ENCODE results near the gene TFF2.

TFF2 gene

GRCh38 chr21:42366292-42367010 lies 15.7 kb upstream of the TFF2 start, which contains the start of gene TFF1:
Gene TFF1, minus strand, starts transcription at chr21:42366535. Its CDS starts 40 bp downstream, at chr21:42366495.
- no peak for DNase-seq (ENCODE audit: low spot score)

GRCh38 chr21:42365770-42366169 lies 15.0 kb upstream of the TFF2 start:
- DNase-seq (ENCODE audit: low spot score) = no peak

- DNase-seq (ENCODE audit: low spot score) = no peak
These were observed 13.6 kb upstream of the TFF2 start for GRCh38 chr21:42364304-42364865.

GRCh38 chr21:42363312-42363711 lies 12.5 kb upstream of the TFF2 start:
- DNase-seq (ENCODE audit: low spot score) = no peak

GRCh38 chr21:42362700-42363099 lies 11.9 kb upstream of the TFF2 start:
- DNase-seq (ENCODE audit: low spot score) = no peak

- DNase-seq (ENCODE audit: low spot score) = no peak
These were observed 11.4 kb upstream of the TFF2 start for GRCh38 chr21:42362198-42362597.

GRCh38 chr21:42361286-42361685 lies 10.5 kb upstream of the TFF2 start:
- DNase-seq (ENCODE audit: low spot score) = no peak

GRCh38 chr21:42360317-42360716 lies 9.5 kb upstream of the TFF2 start:
- no peak for DNase-seq (ENCODE audit: low spot score)

- no peak for DNase-seq (ENCODE audit: low spot score)
These were observed 8.1 kb upstream of the TFF2 start for GRCh38 chr21:42358937-42359336.

GRCh38 chr21:42358261-42358660 lies 7.5 kb upstream of the TFF2 start:
- no peak for DNase-seq (ENCODE audit: low spot score)

GRCh38 chr21:42357307-42357706 lies 6.5 kb upstream of the TFF2 start:
- DNase-seq (ENCODE audit: low spot score) = no peak

GRCh38 chr21:42356650-42357049 lies 5.9 kb upstream of the TFF2 start:
- DNase-seq (ENCODE audit: low spot score) = no peak

GRCh38 chr21:42356046-42356445 lies 5.3 kb upstream of the TFF2 start:
- no peak for DNase-seq (ENCODE audit: low spot score)

GRCh38 chr21:42353623-42354022 lies 2.8 kb upstream of the TFF2 start:
- DNase-seq (ENCODE audit: low spot score) = no peak

GRCh38 chr21:42352441-42353095 lies 1.8 kb upstream of the TFF2 start:
- DNase-seq (ENCODE audit: low spot score) = no peak

- DNase-seq (ENCODE audit: low spot score) = no peak
These were observed 1.0 kb upstream of the TFF2 start for GRCh38 chr21:42351626-42352440.

- no peak for DNase-seq (ENCODE audit: low spot score)
These were observed 380 bp downstream of the TFF2 start for GRCh38 chr21:42350318-42350910.

GRCh38 chr21:42349420-42350317 lies 1.1 kb downstream of the TFF2 start:
- DNase-seq (ENCODE audit: low spot score) = no peak

GRCh38 chr21:42348762-42349161 lies 2.0 kb downstream of the TFF2 start:
- DNase-seq (ENCODE audit: low spot score) = no peak

GRCh38 chr21:42347601-42348327 lies 3.0 kb downstream of the TFF2 start:
- no peak for DNase-seq (ENCODE audit: low spot score)

Measured in globus pallidus (tissue), 1 donor.